Thymus (tissue), 11 donors: ENCODE data around the gene SZRD1. TPM values are rescaled to one million over a fixed set of nuclear protein-coding genes. Genes with fewer than 3 reads are reported as not detected.
A peak's percentile ranks its signal among the peaks of the same experiment; 100 is the strongest.
"Not testable (repeated sequence)": the region's sequence is repeated elsewhere in the genome, so short reads cannot be mapped to it uniquely, and the experiment has no call there.

Experiments
- DNase-seq, 9 donors: peaks; one replicate each; pipeline ENCODE4 v3.0.0-alpha.2; 2013; ENCODE audit warnings: low spot score in 9 of 9, low read depth in 6 of 9, missing footprints in 1 of 9
- H3K27ac ChIP-seq, 2 donors: one replicate each; pipeline ENCODE4 v1.5.1; 2013; ENCODE audit warnings: control low read depth in 1 of 2, low read depth in 1 of 2, low read length in 1 of 2, mild to moderate bottlenecking in 1 of 2, moderate library complexity in 1 of 2
- H3K27me3 ChIP-seq, 2 donors: one replicate each; pipeline ENCODE4 v1.5.1; 2013; ENCODE audit warnings: low read length in 1 of 2; ENCODE audit not compliant: control insufficient read depth in 2 of 2, insufficient read depth in 1 of 2
- H3K36me3 ChIP-seq, 2 donors: one replicate each; pipeline ENCODE4 v1.5.1; 2013; ENCODE audit warnings: low read length in 1 of 2, mild to moderate bottlenecking in 1 of 2, moderate library complexity in 1 of 2; ENCODE audit not compliant: control insufficient read depth in 2 of 2, insufficient read depth in 2 of 2
- H3K4me1 ChIP-seq, 2 donors: one replicate each; pipeline ENCODE4 v1.5.1; 2013; ENCODE audit warnings: low read length in 2 of 2; ENCODE audit not compliant: control insufficient read depth in 2 of 2, insufficient read depth in 2 of 2
- H3K4me3 ChIP-seq, 2 donors: one replicate each; pipeline ENCODE4 v1.5.1; 2013; ENCODE audit warnings: low read length in 2 of 2, control low read depth in 1 of 2, mild to moderate bottlenecking in 1 of 2
- H3K9me3 ChIP-seq, 2 donors: one replicate each; pipeline ENCODE4 v1.5.1; 2013; ENCODE audit warnings: low read length in 1 of 2, mild to moderate bottlenecking in 1 of 2; ENCODE audit not compliant: control insufficient read depth in 2 of 2, insufficient read depth in 1 of 2
- WGBS: extraction: QIAGEN DNeasy Blood & Tissue Kit; methylation state at CpG from one replicate; pipeline ENCODE4 v1.1.7; 2013; 5-methylcytosine and 5-hydroxymethylcytosine counted together
- polyA plus RNA-seq: library from polyadenylated mRNA; stranded (reverse); fragments of 200-250 nt; gene quantifications from one replicate; pipeline ENCODE4 v1.2.3, GENCODE V29; 2013
- total RNA-seq: library from RNA; stranded (reverse); fragments of 120-200 nt; gene quantifications from one replicate; pipeline ENCODE4 v1.2.4, GENCODE V29; 2013
- donor health status: healthy.

Gene SZRD1
- total and polyA plus RNA-seq, 2 donors = 46.5 to 50.8 TPM

DNA sequence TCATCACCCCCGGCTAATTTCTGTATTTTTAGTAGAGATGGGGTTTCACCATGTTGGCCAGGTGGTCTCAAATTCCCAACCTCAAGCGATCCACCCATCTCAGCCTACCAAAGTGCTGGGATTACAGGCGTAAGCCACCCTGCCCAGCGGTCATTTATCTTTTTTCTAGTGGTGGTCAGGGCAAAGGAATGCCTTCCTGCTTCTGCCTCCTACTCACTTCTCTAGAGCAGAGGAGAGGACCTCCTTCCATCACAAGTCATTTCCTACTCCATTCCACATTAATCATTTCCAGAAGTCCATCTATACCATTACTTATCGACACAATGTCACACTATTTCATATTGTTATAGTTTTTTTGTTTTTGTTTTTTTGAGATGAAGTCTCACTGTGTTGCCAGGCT lies 28.1 kb upstream of the SZRD1 start:
- Histone ChIP-seq H3K27me3 (no peaks in the 10 kb centered on the region), H3K36me3 (peaks cover 8 to 10% of the 10 kb centered on the region in 2 donors), H3K27ac (no peak overlapping the region), H3K4me1 (no peaks in the 10 kb centered on the region), H3K4me3 (no peak overlapping the region), H3K9me3 (no peaks in the 10 kb centered on the region)
- no peak for DNase-seq
- WGBS = 98% methylated on average over 5 of the region's 5 CpGs

DNA sequence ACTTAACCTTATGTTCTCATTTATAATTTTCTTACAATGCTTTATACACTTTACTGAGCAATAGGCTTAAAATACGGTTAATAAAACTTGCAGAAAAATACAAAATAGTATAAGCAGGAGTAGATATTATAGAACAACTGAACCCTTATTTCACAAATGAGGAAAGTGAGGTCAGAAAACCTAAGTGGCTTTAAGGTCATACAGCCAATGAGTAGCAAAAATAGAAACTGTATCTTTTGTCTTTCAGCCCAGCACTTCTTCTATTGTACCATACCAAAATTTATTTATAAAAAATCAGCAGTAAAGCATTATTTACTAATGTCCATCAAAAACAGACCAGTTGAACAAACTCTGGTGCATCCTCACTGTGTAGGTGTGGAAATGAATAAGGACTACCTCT lies 26.4 kb upstream of the SZRD1 start:
- Histone ChIP-seq H3K4me3 (no peak overlapping the region), H3K27ac (no peak overlapping the region), H3K36me3 (peaks cover 8 to 10% of the 10 kb centered on the region in 2 donors), H3K4me1 (no peaks in the 10 kb centered on the region), H3K27me3 (no peaks in the 10 kb centered on the region), H3K9me3 (no peaks in the 10 kb centered on the region)
- WGBS = 98% methylated on average over 1 of the region's 1 CpG
- DNase-seq = no peak

DNA sequence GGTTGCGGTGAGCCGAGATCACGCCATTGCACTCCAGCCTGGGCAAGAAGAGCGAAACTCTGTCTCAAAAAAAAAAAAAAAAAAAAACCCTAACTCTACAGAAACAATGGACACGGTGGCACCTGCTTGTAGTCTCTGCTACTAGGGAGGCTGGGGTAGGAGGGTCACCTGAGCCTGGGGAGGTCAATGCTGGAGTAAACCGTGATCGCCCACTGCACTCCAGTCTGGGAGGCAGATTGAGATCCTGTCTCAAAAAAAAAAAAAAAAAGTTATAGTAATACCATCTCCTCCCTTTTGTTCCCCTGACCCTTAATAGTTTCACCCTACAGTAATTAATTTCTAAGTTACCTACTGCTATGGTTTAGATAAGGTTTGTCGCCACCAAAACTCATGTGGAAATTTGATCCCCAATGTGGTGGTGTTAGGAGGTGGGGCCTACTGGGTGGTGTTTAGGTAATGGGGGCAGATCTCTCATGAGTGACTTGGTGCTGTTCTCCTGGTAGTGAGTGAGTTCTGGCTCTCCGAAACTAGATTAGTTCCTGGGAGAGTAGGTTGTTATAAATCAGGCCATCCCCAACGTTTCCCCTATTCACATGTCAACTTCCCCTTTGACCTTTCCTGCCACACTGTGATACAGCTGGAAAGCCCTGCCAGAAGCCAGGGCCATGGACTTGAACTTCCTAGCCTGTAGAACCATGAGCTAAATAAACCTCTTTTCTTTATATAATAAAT lies 24.5 kb upstream of the SZRD1 start:
- no peaks in the 10 kb centered on the region for H3K4me1 ChIP-seq
- no peak overlapping the region for H3K27ac ChIP-seq
- no peak for DNase-seq
- H3K36me3 ChIP-seq = peaks cover 8 to 10% of the 10 kb centered on the region in 2 donors
- 94% methylated on average over 9 of the region's 10 CpGs for WGBS
- H3K27me3 ChIP-seq = no peaks in the 10 kb centered on the region
- H3K9me3 ChIP-seq = no peaks in the 10 kb centered on the region
- no peak overlapping the region for H3K4me3 ChIP-seq

DNA sequence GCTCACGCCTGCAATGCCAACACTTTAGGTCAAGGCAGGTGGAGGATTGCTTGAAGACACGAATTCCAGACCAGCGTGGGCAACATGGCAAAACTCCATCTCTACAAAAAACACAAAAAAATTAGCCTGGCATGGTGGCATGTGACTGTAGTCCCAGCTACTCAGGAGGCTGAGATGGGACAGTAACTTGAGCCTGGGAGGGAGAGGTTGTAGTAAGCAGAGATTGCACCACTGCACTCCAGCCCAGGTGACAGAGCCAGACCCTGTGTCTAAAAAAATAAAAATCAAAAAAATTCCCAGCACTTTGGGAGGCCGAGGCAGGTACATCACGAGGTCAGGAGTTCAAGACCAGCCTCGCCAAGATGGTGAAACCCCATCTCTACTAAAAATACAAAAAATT lies 23.8 kb upstream of the SZRD1 start:
- H3K9me3 ChIP-seq, H3K27ac ChIP-seq, H3K4me3 ChIP-seq, DNase-seq, H3K4me1 ChIP-seq, H3K27me3 ChIP-seq, H3K36me3 ChIP-seq: not testable (repeated sequence)
- WGBS = 96% methylated on average over 6 of the region's 6 CpGs

DNA sequence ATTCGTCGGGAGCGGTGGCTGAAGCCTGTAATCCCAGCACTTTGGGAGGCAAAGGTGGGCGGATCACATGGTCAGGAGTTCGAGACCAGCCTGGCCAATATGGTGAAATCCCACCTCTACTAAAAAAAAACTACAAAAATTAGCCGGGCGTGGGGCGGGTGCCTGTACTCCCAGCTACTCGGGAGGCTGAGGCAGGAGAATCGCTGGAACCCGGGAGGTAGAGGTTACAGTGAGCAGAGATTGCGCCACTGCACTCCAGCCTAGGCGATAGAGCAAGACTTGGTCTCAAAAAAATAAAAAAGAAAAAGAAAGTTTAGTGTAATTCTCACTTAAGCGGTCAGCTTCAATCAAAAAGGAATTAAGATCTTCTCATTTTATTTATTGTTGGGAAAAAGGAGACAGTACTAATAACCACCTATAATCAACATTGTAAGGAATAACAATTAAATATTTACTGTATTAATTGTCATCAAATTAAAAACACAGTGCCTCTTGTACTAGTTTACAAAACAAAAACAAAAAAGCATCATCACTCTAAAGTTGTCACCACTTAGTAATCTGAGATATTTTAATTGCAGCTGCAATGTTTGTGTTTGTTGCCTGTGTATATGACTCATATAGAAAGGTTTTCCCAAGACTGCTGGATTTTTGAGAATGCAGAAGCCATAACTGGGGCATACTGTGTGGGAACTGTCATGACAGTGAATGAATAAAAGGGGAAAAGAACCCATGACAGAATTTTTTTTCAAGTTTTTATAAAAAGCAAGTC lies 18.4 kb upstream of the SZRD1 start:
- no peak overlapping the region for H3K27ac ChIP-seq
- H3K9me3 ChIP-seq = no peaks in the 10 kb centered on the region
- no peak for DNase-seq
- H3K36me3 ChIP-seq = no peaks in the 10 kb centered on the region
- peaks cover 0 to 15% of the 10 kb centered on the region in 2 donors for H3K4me1 ChIP-seq
- 98% methylated on average over 14 of the region's 14 CpGs for WGBS
- no peaks in the 10 kb centered on the region for H3K27me3 ChIP-seq
- H3K4me3 ChIP-seq = no peak overlapping the region

DNA sequence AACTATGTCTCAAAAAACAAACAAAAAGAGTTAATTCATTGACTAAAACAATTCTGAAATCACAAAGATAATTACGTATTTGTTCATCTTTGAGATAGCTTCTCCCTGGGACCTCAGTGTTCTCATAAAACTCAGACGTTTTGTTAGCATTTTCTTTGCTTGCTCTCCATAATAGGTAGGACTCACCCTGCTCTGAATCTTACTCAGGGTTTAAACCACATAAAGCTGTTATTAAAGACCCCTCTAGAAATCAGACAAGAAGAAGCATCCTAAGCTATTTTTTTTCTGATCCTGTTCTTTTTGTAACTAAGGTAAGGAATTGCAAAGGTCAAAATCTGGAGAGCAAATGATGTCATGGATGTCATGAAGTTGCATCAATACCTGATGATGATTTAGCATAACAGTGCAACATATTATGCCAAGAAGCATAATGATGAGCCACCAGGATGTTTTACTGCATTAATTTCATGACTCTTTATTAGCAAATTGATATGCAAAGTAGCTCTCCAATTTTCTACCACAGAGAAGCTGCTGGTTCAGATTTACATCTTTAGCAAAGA lies 17.1 kb upstream of the SZRD1 start:
- Histone ChIP-seq H3K27me3 (no peaks in the 10 kb centered on the region), H3K4me3 (no peak overlapping the region), H3K9me3 (no peaks in the 10 kb centered on the region), H3K4me1 (peaks cover 0 to 15% of the 10 kb centered on the region in 2 donors), H3K27ac (no peak overlapping the region), H3K36me3 (no peaks in the 10 kb centered on the region)
- DNase-seq = no peak
- WGBS = 90% methylated on average over 2 of the region's 2 CpGs

DNA sequence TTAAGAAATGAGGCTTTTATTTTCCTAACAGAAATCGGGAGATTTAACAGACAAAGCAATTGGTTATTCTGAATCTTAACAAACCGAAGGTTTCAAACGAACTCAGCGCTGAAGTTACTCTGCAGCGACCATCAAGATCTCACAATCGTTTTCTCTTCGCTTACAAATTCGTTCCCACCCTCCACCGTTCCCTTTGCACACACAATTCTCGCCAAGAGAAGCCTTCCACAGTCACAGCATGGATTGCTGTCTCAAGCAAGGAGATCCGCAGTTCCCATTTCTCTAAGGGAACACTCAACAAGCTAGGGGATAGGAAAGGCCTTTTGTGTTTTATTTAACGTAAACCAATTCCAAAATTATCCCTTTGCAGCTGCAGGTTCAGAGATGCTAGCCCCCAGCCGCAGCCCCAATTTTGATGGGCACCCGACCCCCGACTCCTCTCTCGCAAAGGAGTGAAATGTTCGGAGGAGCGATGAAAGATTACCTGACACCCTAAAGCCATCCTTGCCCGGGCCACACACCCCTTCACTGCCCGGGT lies 15.5 kb upstream of the SZRD1 start:
- Histone ChIP-seq H3K36me3 (no peaks in the 10 kb centered on the region), H3K27ac (peak overlapping the region; percentile 90 to 94), H3K9me3 (no peaks in the 10 kb centered on the region), H3K4me1 (peaks cover 0 to 15% of the 10 kb centered on the region in 2 donors), H3K27me3 (no peaks in the 10 kb centered on the region), H3K4me3 (peak overlapping the region; percentile 87 to 96)
- WGBS = under 1% methylated on average over 20 of the region's 20 CpGs
- peak in 5 of 9 donors; percentile 18 to 66 (median 26) for DNase-seq

DNA sequence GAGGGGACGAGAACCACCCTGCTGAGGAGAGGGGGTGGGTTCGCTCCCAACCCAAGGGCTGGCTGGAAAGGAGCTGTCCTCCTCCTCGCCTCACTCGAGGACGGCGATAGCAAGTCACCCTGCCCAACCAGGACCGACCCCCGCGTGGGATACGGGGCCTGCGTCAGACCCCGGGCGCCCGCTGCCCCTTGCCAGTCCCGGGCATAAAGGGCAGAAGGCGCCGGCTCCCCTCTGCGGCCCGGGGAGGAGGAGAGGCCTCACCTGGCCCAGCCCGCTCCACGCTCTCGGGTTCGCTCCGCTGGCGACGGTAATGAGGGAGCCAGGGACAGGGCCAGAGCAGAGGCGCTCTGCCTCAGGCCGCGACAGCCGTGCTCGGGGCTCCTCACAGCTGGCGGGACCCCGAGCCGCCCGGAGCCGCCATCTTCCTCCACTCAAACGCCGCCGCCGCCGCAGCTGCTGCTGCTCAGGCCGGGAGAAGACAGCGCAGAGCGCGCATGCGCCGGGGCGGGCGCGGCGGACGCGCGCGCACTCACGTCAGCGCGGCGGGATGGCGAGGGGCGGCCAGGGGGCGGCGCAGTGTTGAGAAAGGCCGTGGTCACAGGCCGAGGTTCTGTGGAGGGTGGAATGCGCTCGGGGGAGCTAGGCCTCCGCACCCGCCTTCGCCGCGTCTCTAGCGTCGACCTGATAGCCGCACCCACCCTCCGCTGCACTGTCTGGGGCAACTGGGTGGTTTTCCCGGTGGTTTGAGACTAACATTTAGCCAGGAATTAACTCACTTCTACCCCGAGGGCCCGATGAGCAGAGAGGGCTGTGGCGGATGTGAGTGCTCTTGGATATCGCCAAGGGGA lies 14.8 kb upstream of the SZRD1 start, which contains the start of gene FBXO42:
Gene FBXO42 (minus strand): TSS at position 487 of the 848 bp plus-strand sequence. CDS start 37,062 bp downstream, outside the sequence.
- H3K4me1 ChIP-seq = peaks cover 0 to 15% of the 10 kb centered on the region in 2 donors

More for the DNA sequence above, 14.8 kb upstream of the SZRD1 start, which contains the start of gene FBXO42:
- Histone ChIP-seq H3K9me3 (no peaks in the 10 kb centered on the region), H3K36me3 (no peaks in the 10 kb centered on the region), H3K4me3 (peak within 1 kb of the TSS; percentile 87 to 96), H3K27me3 (no peaks in the 10 kb centered on the region), H3K27ac (peak within 1 kb of the TSS; percentile 92 to 94)
- peak; percentile 83 to 97 (median 93) for DNase-seq
- WGBS = under 1% methylated on average over 81 of the region's 81 CpGs
